GM06990 (cell line): Measurements from ENCODE around the gene TCTN3.
"Not testable (repeated sequence)": the region's sequence is repeated elsewhere in the genome, so short reads cannot be mapped to it uniquely, and the experiment has no call there.

Experiments used
- DNase-seq: peaks from one replicate; pipeline ENCODE4 v3.0.0-alpha.2; 2011; ENCODE audit not compliant: insufficient read length; ENCODE audit errors: extremely low read depth
- H3K27me3 ChIP-seq: replicated peaks from 2 replicates; pipeline ENCODE4 v1.6.0; 2011; ENCODE audit warnings: low read length; ENCODE audit not compliant: control insufficient read depth, insufficient read depth
- H3K36me3 ChIP-seq: 2 replicates; pipeline ENCODE4 v1.5.1; 2011; ENCODE audit warnings: low read length; ENCODE audit not compliant: control insufficient read depth, insufficient read depth
- H3K4me3 ChIP-seq: replicated peaks from 2 replicates; pipeline ENCODE4 v1.5.1; 2011; ENCODE audit warnings: low read depth, mild to moderate bottlenecking, control low read depth, low read length
- TF ChIP-seq, protein P1 (sequence below): IDR thresholded peaks from 2 replicates; pipeline ENCODE4 v1.5.1; 2011; ENCODE audit warnings: low read length, control low read depth, mild to moderate bottlenecking, inconsistent platforms; ENCODE audit not compliant: insufficient read depth, poor library complexity, severe bottlenecking

Gene TCTN3, protein sequence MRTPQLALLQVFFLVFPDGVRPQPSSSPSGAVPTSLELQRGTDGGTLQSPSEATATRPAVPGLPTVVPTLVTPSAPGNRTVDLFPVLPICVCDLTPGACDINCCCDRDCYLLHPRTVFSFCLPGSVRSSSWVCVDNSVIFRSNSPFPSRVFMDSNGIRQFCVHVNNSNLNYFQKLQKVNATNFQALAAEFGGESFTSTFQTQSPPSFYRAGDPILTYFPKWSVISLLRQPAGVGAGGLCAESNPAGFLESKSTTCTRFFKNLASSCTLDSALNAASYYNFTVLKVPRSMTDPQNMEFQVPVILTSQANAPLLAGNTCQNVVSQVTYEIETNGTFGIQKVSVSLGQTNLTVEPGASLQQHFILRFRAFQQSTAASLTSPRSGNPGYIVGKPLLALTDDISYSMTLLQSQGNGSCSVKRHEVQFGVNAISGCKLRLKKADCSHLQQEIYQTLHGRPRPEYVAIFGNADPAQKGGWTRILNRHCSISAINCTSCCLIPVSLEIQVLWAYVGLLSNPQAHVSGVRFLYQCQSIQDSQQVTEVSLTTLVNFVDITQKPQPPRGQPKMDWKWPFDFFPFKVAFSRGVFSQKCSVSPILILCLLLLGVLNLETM

DNA sequence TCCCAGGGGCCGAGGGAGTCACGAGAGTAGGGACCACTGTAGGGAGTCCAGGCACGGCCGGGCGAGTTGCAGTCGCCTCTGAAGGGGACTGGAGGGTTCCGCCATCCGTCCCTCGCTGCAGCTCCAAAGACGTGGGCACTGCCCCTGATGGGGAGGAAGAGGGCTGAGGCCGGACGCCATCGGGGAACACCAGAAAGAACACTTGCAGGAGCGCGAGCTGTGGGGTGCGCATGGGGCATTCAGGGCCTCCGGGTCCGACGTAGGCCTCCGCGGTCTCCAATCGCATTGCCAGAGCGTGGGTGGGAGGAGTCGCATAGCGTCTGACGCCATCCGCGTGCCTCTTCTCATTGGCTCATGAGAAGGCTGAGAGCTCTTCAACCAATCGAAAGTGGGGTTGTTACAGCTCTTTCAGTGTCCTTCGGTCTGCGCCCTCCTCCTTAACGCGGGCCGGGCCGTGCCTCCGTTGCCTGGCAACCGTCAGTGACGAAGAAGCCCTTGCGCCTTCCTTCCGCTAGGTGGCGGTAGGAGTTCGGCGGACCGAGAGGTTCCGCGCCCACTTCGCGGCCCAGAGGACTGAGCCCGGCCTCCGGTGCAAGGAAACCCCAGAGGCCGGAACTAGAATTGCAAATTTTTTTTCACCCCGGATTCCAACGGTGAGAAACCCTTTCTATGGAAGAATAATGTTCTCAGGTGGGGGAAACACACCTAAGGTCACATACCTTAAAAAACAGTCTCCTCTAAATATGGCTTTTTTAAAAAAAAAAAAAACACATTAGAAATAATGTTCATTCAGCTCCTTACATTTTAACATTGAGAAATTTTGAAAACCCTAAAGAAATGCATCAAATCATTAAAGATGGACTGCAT is at the start of gene TCTN3:
Gene TCTN3, minus strand, starts transcription at position 260 of the 867 bp plus-strand sequence. Its CDS starts 28 bp downstream, at position 232.
- peaks cover 6% of the 10 kb centered on the region; the same call in 1 of the 2 replicates for H3K36me3 ChIP-seq
- peak; percentile 97 for DNase-seq
- no peaks in the 10 kb centered on the region for H3K27me3 ChIP-seq
- H3K4me3 ChIP-seq = peak within 1 kb of the TSS; percentile 95
- TF ChIP-seq, protein P1, sequence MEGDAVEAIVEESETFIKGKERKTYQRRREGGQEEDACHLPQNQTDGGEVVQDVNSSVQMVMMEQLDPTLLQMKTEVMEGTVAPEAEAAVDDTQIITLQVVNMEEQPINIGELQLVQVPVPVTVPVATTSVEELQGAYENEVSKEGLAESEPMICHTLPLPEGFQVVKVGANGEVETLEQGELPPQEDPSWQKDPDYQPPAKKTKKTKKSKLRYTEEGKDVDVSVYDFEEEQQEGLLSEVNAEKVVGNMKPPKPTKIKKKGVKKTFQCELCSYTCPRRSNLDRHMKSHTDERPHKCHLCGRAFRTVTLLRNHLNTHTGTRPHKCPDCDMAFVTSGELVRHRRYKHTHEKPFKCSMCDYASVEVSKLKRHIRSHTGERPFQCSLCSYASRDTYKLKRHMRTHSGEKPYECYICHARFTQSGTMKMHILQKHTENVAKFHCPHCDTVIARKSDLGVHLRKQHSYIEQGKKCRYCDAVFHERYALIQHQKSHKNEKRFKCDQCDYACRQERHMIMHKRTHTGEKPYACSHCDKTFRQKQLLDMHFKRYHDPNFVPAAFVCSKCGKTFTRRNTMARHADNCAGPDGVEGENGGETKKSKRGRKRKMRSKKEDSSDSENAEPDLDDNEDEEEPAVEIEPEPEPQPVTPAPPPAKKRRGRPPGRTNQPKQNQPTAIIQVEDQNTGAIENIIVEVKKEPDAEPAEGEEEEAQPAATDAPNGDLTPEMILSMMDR = peak; percentile 98

DNA sequence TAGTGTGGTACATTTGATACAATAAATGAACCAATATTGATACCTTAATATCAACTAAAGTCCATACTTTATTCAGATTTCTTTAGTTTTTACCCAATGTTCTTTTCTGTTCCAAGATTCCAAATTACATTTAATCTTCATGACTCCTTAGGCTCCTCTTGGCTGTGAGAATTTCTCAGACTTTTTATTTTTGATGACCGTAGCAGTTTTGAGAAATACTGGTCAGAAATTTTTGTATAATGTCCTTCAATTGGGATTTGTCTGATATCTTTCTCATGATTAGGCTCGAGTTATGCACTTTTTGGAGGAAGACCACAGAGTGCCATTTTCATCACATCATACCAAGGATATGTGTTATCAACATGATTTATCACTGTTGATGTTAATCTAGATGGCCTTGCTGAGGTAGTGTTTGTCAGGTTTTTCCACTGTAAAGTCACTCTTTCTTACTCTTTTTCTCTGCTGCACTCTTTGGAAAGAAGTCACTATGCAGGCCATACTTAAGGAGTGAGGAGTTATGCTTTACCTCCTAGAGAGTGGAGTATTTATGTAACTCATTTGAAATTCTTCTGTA is 49.3 kb upstream of the TCTN3 start:
- no peak for DNase-seq
- H3K4me3 ChIP-seq = peak overlapping the region; percentile 42
- H3K36me3 ChIP-seq = no peaks in the 10 kb centered on the region
- TF ChIP-seq, protein P1 = no peak
- no peaks in the 10 kb centered on the region for H3K27me3 ChIP-seq

DNA sequence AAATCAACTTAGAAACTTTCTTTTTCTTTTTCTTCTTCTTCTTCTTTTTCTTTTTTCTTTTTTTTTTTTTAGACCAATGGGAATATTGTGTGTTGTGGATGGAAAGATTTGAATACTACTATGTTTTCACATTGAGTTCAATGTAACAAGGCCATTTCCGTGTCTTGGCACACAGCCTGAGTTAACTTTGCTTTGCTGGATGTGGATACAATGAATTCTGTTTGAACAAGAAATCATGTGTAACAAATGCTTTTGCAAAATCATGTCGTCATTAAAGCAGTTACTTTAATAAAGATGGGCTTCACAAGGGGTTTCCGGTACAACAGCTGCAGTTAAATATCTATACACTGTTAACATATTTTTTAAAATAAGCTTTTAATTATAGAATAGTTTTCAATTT is 48.8 kb upstream of the TCTN3 start:
- no peak for DNase-seq
- TF ChIP-seq, protein P1 = no peak
- peak overlapping the region; percentile 28 for H3K4me3 ChIP-seq

DNA sequence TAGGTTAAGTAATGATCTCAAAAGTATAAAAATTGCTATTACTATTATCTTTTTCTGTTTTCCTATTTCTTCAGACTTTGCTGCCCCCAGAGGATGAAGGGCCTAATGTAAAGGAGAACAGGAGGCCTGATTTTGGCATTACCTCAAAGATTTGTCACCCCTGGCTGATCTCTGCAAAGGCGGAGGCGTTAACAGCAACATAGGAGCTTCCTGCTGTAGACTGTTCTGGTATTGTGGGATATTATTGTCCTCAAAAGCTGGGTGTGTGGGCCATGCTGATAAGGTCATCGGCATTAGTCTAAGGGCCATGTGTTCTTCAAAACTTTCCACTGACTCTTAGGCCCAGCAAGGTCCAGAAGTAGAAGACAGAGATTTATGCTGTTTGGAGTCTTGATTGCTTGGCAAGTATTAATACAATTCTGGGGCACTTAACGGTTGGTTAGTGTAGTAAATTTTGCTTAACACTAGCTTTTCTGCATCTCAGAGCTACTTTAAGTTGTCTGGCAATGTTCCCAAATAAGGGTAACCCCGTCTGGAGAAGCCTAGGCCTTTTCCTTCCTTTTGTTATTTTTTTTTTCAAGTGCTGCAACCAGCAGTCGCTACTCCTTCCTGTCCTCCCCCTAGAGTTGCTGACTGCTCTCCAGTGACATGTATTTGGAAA is 48.2 kb upstream of the TCTN3 start:
- TF ChIP-seq, protein P1 = peak; percentile 36
- DNase-seq = peak; percentile 49
- peak overlapping the region; percentile 28 for H3K4me3 ChIP-seq
- no peaks in the 10 kb centered on the region for H3K27me3 ChIP-seq
- H3K36me3 ChIP-seq = no peaks in the 10 kb centered on the region

More for the DNA sequence above, 48.8 kb upstream of the TCTN3 start:
- Histone ChIP-seq H3K36me3 (no peaks in the 10 kb centered on the region), H3K27me3 (no peaks in the 10 kb centered on the region)

DNA sequence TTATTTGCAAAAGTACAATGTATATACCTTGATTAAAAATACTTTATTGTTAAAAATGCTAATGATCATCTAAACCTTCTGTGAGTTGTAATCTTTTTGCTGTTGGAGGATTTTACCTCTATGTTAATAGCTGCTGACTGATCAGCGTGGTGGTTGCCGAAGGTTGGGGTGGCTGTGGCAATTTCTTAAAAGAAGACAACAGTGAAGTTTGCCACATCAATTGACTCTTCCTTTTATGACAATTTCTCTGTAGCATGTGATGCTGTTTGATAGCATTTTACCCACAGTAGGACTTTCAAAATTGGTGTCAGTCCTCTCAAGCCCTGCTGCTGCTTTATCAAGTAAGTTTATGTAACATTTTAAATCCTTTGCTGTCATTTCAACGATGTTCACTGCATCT is 45.3 kb upstream of the TCTN3 start:
- no peak for DNase-seq
- TF ChIP-seq, protein P1 = no peak
- H3K36me3 ChIP-seq = no peaks in the 10 kb centered on the region

DNA sequence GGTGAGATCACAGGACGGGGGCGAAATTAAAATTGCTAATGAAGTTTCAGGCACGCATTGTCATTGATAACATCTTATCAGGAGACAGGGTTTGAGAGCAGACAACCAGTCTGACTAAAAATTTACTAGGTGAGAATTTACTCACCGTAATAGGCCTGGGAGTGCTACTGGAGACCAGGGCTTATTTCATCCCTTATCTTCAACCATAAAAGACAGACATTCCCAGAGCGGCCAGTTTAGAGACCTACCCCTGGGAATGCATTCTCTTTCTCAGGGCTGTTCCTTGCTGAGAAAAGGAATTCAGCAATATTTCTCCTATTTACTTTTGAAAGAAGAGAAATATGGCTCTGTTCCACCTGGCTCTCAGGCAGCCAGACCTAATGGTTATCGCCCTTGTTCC is 39.2 kb upstream of the TCTN3 start:
- H3K4me3 ChIP-seq, H3K36me3 ChIP-seq, H3K27me3 ChIP-seq, DNase-seq: not testable (repeated sequence)

More for the DNA sequence above, 45.3 kb upstream of the TCTN3 start:
- no peaks in the 10 kb centered on the region for H3K27me3 ChIP-seq
- no peak overlapping the region for H3K4me3 ChIP-seq
